ENCODE data around the gene SPNS3.

SPNS3 gene

DNA sequence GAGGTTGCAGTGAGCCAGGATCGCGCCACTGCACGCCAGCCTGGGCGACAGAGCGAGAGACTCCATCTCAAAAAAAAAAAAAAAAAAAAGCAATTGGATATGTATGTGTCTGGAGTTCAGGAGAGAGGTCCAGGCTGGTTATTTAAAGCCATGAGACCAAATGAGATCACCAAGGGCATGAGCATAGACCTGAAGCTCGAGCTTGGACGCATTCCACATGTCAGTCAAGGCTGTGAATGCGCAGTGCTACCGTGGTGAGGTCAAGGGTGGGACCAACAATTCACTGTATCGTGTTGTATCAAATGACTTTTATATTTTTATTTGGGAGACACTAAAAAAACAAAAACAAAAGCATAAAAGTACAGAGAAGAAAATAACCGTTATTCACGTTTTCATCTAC is 35.8 kb downstream of the SPNS3 start:
- Histone ChIP-seq H3K27me3 (peaks cover 0 to 6% of the 10 kb centered on the region in 2 donors), H3K9me3 (no peaks in the 10 kb centered on the region), H3K36me3 (no peaks in the 10 kb centered on the region), H3K4me1 (peaks cover 0 to 5% (median 1%) of the 10 kb centered on the region in 4 donors), H3K4me3 (no peak overlapping the region), H3K27ac (no peak overlapping the region)
- intact Hi-C loops (cut with DNase I; ENCODE audit: low total_unique reads) = no loop called here
- DNase-seq = no peak
- TF ChIP-seq, protein P1, sequence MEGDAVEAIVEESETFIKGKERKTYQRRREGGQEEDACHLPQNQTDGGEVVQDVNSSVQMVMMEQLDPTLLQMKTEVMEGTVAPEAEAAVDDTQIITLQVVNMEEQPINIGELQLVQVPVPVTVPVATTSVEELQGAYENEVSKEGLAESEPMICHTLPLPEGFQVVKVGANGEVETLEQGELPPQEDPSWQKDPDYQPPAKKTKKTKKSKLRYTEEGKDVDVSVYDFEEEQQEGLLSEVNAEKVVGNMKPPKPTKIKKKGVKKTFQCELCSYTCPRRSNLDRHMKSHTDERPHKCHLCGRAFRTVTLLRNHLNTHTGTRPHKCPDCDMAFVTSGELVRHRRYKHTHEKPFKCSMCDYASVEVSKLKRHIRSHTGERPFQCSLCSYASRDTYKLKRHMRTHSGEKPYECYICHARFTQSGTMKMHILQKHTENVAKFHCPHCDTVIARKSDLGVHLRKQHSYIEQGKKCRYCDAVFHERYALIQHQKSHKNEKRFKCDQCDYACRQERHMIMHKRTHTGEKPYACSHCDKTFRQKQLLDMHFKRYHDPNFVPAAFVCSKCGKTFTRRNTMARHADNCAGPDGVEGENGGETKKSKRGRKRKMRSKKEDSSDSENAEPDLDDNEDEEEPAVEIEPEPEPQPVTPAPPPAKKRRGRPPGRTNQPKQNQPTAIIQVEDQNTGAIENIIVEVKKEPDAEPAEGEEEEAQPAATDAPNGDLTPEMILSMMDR (IDR thresholded peaks at IDR 0.05) = no peak

DNA sequence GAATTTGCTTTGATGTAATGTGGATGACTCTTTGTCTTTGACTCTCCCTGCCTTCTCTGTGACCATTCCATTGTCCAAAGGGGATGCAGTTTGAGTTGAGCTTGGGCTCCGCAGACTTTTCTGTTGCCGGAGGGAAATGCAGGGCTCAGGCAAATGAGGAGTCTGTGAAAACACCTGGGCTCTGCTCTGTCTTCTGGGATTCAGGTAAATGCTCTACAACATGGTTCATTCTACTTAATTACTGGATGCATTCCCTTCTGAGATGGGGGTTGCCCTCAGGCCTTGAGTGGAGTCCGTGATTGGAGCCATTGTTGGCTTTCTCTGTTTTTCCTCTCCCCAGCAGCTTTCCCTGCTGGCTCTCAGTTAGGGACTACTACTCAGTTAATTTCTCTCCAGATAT is 38.5 kb downstream of the SPNS3 start:
- TF ChIP-seq, protein P1 (IDR thresholded peaks at IDR 0.05) = no peak
- no peak for DNase-seq
- intact Hi-C loops (cut with DNase I; ENCODE audit: low total_unique reads) = no loop called here

DNA sequence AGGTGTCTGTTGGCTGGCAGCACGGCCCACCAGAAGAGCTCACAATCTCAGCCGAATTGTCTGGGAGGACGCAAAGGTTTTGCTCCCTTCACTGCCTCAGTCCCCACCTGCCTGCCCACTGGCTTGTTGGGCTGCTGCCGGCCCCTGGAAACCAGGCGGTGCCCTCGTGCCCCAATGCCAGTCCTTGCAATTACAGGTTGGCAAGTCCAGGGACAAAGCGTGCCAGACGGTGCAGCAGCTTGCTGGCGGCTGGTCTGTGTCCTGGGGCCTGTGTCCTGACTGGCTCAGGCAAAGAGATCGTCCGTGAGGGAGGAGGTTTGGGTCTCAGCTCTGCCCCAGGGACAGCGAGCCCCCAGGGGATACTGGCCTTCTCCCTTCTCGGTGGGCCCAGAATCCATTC is 40.4 kb downstream of the SPNS3 start:
- no peaks in the 10 kb centered on the region for H3K9me3 ChIP-seq
- TF ChIP-seq, protein P1 (IDR thresholded peaks at IDR 0.05) = no peak

More for the DNA sequence above, 38.5 kb downstream of the SPNS3 start:
- no peaks in the 10 kb centered on the region for H3K36me3 ChIP-seq
- peaks cover 0 to 16% (median 1%) of the 10 kb centered on the region in 4 donors for H3K4me1 ChIP-seq
- H3K27ac ChIP-seq = no peak overlapping the region
- no peak overlapping the region for H3K4me3 ChIP-seq
- H3K27me3 ChIP-seq = peaks cover 0 to 19% of the 10 kb centered on the region in 2 donors
- H3K9me3 ChIP-seq = no peaks in the 10 kb centered on the region

GRCh38 chr17:4475001-4475400 is 41.3 kb downstream of the SPNS3 start:
- Histone ChIP-seq H3K36me3 (no peaks in the 10 kb centered on the region), H3K9me3 (no peaks in the 10 kb centered on the region), H3K27me3 (peaks cover 0 to 19% of the 10 kb centered on the region in 2 donors), H3K27ac (no peak overlapping the region), H3K4me1 (peaks cover 0 to 20% (median 0%) of the 10 kb centered on the region in 4 donors), H3K4me3 (no peak overlapping the region)
- DNase-seq = no peak
- intact Hi-C loops (cut with DNase I; ENCODE audit: low total_unique reads) = no loop called here
- TF ChIP-seq, protein P1 (IDR thresholded peaks at IDR 0.05) = no peak

More for the DNA sequence above, 40.4 kb downstream of the SPNS3 start:
- no peak overlapping the region for H3K27ac ChIP-seq
- peaks cover 0 to 19% (median under 1%) of the 10 kb centered on the region in 4 donors for H3K4me1 ChIP-seq
- H3K4me3 ChIP-seq = no peak overlapping the region
- DNase-seq = no peak
- H3K27me3 ChIP-seq = peaks cover 0 to 19% of the 10 kb centered on the region in 2 donors
- no peaks in the 10 kb centered on the region for H3K36me3 ChIP-seq
- intact Hi-C loops (cut with DNase I; ENCODE audit: low total_unique reads) = no loop called here

DNA sequence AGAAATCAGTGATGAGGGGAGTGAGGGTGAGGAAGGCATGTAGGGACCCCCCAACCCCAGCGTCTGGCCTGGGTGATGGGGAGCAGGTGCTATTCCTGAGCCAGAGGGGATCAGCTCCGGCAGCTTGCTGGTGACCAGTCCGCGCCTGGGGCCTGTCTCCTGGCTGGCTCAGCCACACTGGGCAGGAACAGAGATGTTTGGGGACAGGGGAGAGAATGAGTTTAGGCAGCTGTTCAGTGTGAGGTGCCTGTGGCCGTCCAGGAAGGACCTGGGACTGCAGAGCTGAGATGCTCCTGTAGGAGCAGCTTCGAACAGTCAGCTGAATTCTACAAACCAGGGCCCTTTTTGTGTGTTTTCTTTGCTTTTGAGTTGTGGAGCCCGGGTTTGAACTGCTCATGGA is 41.7 kb downstream of the SPNS3 start:
- TF ChIP-seq, protein P1 (IDR thresholded peaks at IDR 0.05) = no peak
- Histone ChIP-seq H3K27me3 (peaks cover 0 to 19% of the 10 kb centered on the region in 2 donors), H3K36me3 (no peaks in the 10 kb centered on the region), H3K4me1 (peaks cover 0 to 24% (median 0%) of the 10 kb centered on the region in 4 donors), H3K4me3 (no peak overlapping the region), H3K27ac (no peak overlapping the region), H3K9me3 (no peaks in the 10 kb centered on the region)
- intact Hi-C loops (cut with DNase I; ENCODE audit: low total_unique reads) = no loop called here
- no peak for DNase-seq

DNA sequence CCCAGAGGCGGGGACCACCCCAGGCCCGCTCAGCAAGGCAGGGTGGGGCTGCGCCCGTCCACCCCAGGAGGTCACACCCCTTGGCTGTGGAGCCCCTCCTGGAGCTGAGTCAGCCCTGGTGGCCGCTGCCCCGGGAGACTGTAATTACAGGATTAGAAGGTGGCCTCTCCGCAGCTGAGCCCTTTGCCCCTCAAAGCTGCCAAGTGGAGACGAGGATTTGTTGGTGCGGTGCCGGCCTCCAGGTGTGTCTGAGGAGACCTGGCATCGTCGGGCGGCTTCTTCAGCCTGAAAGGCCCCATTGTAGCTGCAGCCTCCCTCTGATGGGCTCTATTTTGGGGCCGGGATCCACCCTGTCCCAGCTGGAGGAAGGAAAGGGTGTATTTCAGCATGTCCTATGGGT is 42.3 kb downstream of the SPNS3 start:
- intact Hi-C loops (cut with DNase I; ENCODE audit: low total_unique reads) = no loop called here
- TF ChIP-seq, protein P1 (IDR thresholded peaks at IDR 0.05) = no peak
- no peak overlapping the region for H3K27ac ChIP-seq
- no peak for DNase-seq
- peaks cover 0 to 20% of the 10 kb centered on the region in 2 donors for H3K27me3 ChIP-seq
- no peaks in the 10 kb centered on the region for H3K36me3 ChIP-seq
- H3K4me3 ChIP-seq = no peak overlapping the region
- H3K9me3 ChIP-seq = no peaks in the 10 kb centered on the region
- H3K4me1 ChIP-seq = peaks cover 0 to 30% (median 0%) of the 10 kb centered on the region in 4 donors
